ENCODE data around the gene BICC1.

DNA sequence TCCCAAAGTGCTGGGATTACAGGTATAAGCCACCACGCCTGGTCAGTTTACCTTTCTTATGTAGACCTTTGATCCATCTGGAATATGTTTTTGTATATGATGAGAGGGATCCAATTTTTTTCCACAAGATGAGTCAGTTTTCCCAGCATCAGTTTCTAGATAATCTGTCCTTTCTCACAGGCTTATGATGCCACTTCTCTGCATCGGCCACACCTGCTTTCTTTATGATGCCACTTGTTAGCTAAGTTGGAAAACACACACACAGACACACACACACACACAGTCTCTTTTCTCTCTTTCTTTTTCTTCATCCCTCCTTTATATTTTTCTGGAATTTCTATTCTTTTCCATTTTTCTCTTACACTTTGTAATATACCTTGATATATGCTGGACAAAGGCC lies 240.8 kb downstream of the BICC1 start:
- TF ChIP-seq, protein P1, sequence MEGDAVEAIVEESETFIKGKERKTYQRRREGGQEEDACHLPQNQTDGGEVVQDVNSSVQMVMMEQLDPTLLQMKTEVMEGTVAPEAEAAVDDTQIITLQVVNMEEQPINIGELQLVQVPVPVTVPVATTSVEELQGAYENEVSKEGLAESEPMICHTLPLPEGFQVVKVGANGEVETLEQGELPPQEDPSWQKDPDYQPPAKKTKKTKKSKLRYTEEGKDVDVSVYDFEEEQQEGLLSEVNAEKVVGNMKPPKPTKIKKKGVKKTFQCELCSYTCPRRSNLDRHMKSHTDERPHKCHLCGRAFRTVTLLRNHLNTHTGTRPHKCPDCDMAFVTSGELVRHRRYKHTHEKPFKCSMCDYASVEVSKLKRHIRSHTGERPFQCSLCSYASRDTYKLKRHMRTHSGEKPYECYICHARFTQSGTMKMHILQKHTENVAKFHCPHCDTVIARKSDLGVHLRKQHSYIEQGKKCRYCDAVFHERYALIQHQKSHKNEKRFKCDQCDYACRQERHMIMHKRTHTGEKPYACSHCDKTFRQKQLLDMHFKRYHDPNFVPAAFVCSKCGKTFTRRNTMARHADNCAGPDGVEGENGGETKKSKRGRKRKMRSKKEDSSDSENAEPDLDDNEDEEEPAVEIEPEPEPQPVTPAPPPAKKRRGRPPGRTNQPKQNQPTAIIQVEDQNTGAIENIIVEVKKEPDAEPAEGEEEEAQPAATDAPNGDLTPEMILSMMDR (IDR thresholded peaks at IDR 0.05 in 4 of 5, conservative IDR thresholded peaks at IDR 0.05 in 1 of 5), result no peak
- no peak for TF ChIP-seq POLR2A (IDR thresholded peaks at IDR 0.05)
